Measurements from ENCODE around the gene SBF1. TPM values are rescaled to one million over a fixed set of nuclear protein-coding genes. Genes with fewer than 3 reads are reported as not detected.

The SBF1 gene
- total RNA-seq, 2 donors from 2014 or later: 68.3 to 101 TPM

GRCh38 chr22:50456026-50456425, 18.8 kb downstream of the SBF1 start:
- no peak for DNase-seq
- Histone ChIP-seq H3K4me1 (no peaks in the 10 kb centered on the region), H3K9ac (ENCODE audit: low read depth in 2 of 2, low read length in 2 of 2) (no peak overlapping the region), H3K4me3 (no peak overlapping the region), H3K27ac (no peak overlapping the region), H3K36me3 (peaks cover 18% of the 10 kb centered on the region), H3K9me3 (no peaks in the 10 kb centered on the region), H3K27me3 (no peaks in the 10 kb centered on the region)
- no peak for TF ChIP-seq CTCF (IDR thresholded peaks at IDR 0.05)
- intact Hi-C loops (cut with DNase I): no loop called here

GRCh38 chr22:50455201-50455600, 19.6 kb downstream of the SBF1 start:
- no peaks in the 10 kb centered on the region for H3K9me3 ChIP-seq
- no peak for TF ChIP-seq CTCF (IDR thresholded peaks at IDR 0.05)
- no peak overlapping the region for H3K9ac ChIP-seq (ENCODE audit: low read depth in 2 of 2, low read length in 2 of 2)
- DNase-seq: no peak
- intact Hi-C loops (cut with DNase I): no loop called here
- H3K4me3 ChIP-seq: no peak overlapping the region
- H3K27ac ChIP-seq: no peak overlapping the region
- no peaks in the 10 kb centered on the region for H3K4me1 ChIP-seq
- H3K36me3 ChIP-seq: peaks cover 18% of the 10 kb centered on the region
- H3K27me3 ChIP-seq: no peaks in the 10 kb centered on the region

- no peaks in the 10 kb centered on the region for H3K27me3 ChIP-seq
- no peaks in the 10 kb centered on the region for H3K4me1 ChIP-seq
- no peak overlapping the region for H3K27ac ChIP-seq
- no peak for DNase-seq
- intact Hi-C loops (cut with DNase I): no loop called here
- H3K36me3 ChIP-seq: peaks cover 18% of the 10 kb centered on the region
- H3K9me3 ChIP-seq: no peaks in the 10 kb centered on the region
- H3K4me3 ChIP-seq: no peak overlapping the region
- H3K9ac ChIP-seq (ENCODE audit: low read depth in 2 of 2, low read length in 2 of 2): no peak overlapping the region
- no peak for TF ChIP-seq CTCF (IDR thresholded peaks at IDR 0.05)
Measured at GRCh38 chr22:50454556-50455075, 20.2 kb downstream of the SBF1 start.

- DNase-seq: no peak
- Histone ChIP-seq H3K9ac (ENCODE audit: low read depth in 2 of 2, low read length in 2 of 2) (no peak overlapping the region), H3K27me3 (no peaks in the 10 kb centered on the region), H3K4me3 (no peak overlapping the region), H3K36me3 (peaks cover 15% of the 10 kb centered on the region), H3K27ac (no peak overlapping the region), H3K4me1 (no peaks in the 10 kb centered on the region), H3K9me3 (no peaks in the 10 kb centered on the region)
- no peak for TF ChIP-seq CTCF (IDR thresholded peaks at IDR 0.05)
- intact Hi-C loops (cut with DNase I): no loop called here
Measured at GRCh38 chr22:50452649-50453048, 22.2 kb downstream of the SBF1 start.

- Histone ChIP-seq H3K27ac (no peak overlapping the region), H3K36me3 (peaks cover 8% of the 10 kb centered on the region), H3K4me1 (no peaks in the 10 kb centered on the region)
Measured at GRCh38 chr22:50447576-50448551, 27.0 kb downstream of the SBF1 start.

More at GRCh38 chr22:50447576-50448551, 27.0 kb downstream of the SBF1 start:
- Histone ChIP-seq H3K27me3 (no peaks in the 10 kb centered on the region), H3K9ac (ENCODE audit: low read depth in 2 of 2, low read length in 2 of 2) (no peak overlapping the region), H3K4me3 (no peak overlapping the region), H3K9me3 (no peaks in the 10 kb centered on the region)
- no peak for TF ChIP-seq CTCF (IDR thresholded peaks at IDR 0.05)
- intact Hi-C loops (cut with DNase I): no loop called here
- no peak for DNase-seq
